NOMO-1 treated with DMSO at 0.1 percent for 48 hours (cell line): ENCODE data around the gene LRWD1.
"Not testable (repeated sequence)": the region's sequence is repeated elsewhere in the genome, so short reads cannot be mapped to it uniquely, and the experiment has no call there.

Experiments used
- DNase-seq: peaks from one replicate; lab custom pipeline; 2025; ENCODE audit not compliant: unreplicated experiment; lab: John Stamatoyannopoulos, UW

Gene LRWD1

DNA sequence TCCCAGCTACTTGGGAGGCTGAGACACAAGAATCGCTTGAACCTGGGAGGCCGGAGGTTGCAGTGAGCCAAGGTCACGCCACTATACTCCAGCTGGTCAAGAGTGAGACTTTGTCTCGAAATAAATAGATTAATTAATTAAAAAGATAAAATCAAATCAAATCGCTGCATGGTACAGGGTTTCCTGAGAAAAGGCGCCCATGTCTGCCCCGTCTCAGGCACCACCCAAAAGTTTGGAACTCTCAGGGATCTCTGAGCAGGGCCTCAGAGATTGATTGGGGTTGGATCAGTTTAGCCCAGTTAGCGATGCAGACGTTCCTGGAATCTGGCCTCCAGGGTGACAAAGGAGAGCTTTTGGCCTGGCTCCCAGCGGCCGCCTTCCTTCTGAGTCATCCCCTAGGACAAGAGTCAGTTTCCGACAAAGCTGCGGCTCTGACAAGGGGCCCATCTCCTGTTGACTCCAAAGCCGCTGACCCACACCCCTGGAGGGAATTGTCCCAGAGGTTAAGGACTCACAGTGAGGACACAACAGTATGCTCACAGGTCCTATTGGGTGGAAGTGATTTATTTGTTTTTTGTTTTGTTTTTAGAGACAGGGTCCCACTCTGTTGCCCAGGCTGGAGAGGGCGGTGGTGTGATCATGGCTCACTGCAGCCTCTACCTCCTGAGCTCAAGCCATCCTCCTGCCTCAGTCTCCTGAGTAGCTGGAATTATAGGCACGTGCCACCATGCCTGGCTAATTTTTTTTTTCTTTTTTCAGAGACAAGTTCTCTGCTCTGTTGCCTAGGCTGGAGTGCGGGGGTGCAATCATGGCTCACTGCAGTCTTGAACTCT, 24.6 kb upstream of the LRWD1 start:
- no peak for DNase-seq

DNA sequence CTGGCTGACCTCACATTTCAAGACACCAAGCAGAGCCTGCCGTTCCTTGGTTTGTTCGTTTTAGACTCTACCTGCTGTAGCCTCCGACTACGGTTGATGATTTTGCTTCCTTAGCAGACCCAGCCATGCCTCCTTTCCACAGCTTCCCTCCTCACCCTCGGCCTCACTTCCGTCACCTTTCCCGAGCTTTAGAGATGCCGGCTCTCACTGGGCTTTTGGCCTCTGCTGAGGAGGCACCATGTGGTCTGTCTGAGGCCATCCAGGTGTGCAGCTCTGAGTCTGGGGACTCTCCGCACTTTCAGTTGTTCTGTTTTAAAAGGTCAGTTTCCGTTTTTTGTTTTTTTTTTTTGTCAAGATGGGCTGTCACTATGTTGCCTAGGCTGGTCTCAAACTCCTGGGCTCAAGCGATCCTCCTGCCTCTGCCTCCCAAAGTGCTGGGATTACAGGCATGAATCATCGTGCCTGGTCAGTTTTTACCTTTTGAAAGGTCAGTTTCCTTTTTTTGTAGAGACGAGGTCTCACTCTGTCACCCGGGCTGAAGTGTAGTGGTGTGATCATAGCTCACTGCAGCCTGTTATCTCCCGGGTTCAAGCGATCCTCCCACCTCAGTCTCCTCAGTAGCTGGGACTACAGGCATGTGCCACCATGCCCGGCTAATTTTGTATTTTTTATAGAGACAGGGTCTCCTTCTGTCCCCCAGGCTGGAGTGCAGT, 19.7 kb upstream of the LRWD1 start:
- no peak for DNase-seq

DNA sequence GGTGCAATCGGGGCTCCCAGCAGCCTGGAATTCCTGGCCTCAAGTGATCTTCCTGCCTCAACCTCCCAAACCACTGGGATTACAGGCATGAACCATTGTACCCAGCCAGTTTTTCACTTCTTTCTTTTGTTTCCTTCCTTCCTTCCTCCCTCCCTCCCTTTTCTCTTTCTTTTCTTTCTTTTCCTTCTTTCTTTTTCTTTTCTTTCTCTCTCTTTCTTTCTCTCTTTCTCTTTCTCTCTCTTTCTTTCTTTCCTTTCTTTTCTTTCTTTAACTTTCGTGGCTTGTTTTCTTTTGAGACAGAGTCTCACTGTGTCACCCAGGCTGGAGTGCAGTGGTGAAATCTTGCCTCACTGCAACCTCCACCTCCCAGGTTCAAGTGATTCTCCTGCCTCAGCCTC, 19.1 kb upstream of the LRWD1 start:
- DNase-seq = no peak

DNA sequence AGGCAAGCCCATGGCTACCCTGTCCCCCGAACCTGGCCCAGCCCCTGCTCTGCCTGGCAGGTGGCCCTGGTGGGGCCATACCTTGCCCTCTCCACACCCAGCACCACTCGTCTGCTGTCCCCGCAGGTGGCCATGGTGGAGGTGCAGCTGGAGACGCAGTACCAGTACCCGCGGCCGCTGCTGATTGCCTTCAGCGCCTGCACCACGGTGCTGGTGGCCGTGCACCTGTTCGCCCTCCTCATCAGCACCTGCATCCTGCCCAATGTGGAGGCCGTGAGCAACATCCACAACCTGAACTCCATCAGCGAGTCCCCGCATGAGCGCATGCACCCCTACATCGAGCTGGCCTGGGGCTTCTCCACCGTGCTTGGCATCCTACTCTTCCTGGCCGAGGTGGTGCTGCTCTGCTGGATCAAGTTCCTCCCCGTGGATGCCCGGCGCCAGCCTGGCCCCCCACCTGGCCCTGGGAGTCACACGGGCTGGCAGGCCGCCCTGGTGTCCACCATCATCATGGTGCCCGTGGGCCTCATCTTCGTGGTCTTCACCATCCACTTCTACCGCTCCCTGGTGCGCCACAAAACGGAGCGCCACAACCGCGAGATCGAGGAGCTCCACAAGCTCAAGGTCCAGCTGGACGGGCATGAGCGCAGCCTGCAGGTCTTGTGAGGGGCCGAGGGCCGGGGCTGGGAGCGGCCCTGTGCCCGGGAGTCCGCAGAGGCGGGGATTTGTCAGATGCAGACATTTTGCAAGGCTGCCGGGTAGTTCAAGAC, 18.2 kb upstream of the LRWD1 start:
- DNase-seq = no peak

DNA sequence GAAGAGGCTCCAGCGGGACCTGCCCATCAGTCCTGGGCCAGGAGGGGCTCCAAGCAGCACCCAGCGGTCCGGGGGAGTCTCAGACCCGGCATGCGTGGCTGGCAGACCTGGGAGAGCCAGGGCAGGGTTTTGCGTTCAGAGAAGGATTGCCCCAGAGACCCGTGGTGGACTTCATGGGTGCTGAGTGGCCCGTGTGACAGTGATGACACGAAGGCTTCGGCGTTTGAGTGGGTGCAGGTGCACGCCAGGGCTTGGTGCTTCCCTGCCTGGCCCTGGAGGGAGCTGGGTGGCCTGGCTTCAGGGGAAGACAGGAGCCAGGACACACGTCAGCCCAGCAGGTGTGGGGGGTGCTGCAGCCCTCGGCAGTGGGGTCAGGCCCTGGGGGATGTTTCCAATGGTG, 17.5 kb upstream of the LRWD1 start:
- DNase-seq = no peak

DNA sequence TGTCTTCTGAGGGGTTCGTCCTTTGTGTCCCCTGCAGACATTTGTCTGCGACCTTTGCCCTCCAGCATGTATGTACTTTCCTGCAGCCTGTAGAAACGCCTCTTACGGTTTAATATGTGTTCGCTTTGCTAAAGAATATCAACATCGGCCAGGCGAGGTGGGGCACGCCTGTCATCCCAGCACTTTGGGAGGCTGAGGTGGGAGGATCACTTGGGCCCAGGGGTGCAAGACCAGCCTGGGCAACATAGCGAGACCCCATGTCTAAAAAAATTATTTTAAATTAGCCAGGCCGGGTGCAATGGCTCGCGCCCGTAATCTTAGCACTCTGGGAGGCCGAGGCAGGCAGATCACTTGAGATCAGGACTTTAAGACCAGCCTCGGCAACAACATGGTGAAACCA, 15.6 kb upstream of the LRWD1 start:
- DNase-seq = no peak

DNA sequence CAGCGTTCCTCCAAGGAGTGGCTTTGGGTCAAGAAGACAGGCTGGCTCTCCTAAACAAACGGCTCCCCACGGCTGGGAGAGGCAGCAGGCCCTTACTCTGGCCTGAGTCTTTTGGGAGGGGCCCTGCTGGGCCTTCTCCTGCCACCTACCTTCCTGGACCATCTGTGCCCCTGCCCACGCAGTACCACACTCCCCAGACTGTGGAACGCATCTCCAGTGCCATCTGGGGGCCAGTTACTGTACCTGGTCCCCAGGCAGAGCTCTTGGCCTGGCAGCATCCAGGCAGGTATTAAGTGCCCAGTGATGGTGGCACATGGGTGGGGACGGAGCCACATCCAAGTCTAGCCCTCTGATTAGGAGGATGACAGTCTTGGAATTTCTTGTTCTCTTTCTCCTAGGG, 14.5 kb upstream of the LRWD1 start:
- DNase-seq = no peak

DNA sequence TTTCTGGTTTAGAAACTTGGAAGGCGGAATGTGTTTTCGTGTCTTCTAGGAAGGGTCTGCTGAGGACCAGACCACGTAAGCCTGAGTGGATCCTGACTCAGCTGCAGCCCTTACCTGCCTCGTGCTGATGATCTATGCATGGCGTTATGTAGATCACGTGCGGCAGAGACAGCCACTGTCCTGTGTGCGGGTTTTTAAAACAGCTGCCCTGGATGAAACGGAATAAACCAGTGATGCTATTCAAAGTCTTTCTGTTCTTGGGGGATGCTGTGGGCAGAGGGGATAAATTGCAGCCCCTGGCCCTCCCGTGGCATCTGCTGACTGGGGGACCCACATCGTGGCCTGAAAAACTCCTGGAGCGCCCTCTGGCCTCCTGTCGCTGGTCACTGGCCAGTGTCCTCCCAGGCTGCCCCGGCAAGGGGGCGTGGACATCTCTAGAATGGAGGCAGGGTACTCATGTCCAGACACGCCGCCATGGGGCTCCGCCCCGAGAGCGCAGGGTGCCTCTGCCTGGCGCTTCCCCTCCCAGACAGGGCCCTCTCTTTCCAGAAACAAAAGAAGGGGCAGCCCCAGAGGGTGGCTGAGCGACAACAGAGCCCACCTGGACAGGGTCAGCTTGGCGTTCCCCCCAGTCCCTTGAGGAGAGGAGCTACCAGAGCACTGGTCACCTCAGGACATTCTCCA, 13.3 kb upstream of the LRWD1 start:
- no peak for DNase-seq

DNA sequence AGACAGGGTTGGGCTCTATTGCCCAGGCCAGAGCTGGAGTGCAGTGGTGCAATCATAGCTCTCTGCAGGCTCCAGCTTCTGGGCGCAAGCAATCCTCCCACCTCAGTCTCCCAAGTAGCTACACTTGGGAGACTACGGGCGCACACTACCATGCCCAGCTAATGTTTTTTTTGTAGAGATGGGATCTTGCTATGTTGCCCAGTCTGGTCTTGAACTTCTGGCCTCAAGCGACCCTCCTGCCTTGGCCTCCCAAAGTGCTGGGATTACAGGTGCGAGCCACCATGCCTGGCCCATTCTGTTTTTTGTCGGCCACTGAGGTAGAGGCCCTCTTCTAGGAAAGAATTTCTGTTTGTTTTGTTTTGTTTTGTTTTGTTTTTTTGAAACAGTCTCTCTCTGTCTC, 12.3 kb upstream of the LRWD1 start:
- DNase-seq = no peak

DNA sequence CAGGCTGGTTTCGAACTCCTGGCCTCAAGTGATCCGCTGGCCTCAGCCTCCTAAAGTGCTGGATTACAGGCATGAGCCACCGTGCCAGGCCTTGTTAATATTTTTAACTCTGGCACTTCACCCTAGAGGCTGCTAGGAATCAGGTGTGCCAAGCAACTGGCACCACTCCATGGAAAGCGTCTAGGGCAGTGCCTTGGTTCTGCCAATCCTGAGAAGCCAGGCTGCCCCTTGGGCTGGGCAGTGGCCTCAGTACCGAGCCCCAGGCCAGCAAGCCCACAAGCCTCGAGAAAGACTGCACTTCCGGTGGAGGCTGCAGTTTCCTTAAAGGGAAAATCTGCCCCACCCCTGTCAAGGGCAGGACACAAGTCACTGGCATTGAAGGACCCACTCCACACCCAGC, 11.5 kb upstream of the LRWD1 start:
- DNase-seq = no peak

DNA sequence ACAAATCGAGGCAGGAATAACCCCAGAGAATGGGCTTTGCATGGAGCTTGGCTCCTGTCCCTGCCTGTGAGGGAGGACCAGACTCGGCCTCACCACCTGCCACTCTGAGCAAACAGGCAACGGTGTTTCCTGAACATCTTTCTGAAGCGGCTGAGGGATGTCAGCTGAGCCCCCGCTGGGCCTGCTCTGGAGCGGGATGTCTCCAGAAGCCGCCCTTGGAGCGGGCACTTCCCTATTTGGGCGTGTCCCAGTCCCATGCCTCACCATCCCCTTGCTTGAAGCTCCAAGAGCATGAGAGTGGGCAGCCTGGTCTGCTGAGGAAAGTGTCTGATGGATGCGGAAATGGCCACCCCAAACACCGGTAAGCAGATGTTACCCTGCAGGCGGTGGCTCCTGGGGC, 10.3 kb upstream of the LRWD1 start:
- no peak for DNase-seq

DNA sequence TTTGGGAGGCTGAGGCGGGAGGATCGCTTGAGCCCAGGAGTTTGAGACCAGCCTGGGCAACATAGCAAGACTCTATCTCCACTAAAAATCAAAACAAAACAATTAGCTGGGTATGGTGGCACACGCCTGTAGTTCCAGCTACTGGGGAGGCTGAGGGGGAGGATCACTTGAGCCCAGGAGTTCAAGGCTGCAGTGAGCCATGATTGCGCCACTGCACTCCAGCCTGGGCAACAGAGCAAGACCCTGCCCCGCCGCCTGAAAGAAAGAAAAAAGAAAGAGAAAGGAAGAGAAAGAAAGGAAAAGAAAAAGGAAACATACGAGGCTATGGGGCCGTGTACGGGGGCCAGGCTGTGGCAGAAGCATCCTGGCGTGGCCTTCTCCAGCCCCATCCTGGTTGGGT, 9.9 kb upstream of the LRWD1 start:
- not testable (repeated sequence) for DNase-seq

DNA sequence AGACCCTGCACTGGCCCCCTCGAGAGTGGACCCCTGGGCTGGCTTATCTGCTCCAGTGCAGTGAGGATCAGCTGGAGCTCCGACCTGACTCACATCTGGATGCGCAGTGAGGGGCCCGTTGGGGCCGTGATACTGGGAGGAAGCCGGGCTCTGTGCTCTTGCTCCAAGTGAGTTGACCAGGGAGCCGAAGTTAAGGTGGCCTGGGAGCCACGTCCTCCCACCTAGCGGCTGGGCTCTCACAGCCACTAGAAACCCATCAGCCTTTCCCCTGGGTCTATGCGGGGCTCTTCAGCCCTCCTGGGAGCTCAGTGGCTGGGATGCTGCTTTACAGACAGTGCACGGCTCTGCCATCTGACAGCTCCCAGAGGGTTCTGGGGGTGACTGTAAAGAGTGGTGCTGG, 9.2 kb upstream of the LRWD1 start:
- DNase-seq = no peak

DNA sequence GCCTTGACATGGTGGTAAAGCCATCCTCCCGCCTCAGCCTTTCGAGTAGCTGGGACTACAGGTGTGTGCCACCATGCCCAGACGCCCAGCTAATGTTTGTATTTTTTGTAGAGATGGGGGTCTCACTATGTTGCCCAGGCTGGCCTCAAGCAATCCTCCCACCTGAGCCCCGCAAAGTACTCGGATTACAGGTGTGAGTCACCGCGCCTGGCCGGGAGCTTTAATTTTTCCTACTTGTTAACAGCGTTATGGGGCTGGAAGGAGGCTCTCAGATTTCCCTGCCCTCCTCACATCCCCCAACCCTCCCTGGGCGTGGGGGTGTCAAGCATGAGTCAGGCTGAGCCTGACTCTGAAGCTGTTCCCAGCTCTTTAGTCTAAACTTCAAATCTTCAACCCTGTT, 8.5 kb upstream of the LRWD1 start:
- no peak for DNase-seq

DNA sequence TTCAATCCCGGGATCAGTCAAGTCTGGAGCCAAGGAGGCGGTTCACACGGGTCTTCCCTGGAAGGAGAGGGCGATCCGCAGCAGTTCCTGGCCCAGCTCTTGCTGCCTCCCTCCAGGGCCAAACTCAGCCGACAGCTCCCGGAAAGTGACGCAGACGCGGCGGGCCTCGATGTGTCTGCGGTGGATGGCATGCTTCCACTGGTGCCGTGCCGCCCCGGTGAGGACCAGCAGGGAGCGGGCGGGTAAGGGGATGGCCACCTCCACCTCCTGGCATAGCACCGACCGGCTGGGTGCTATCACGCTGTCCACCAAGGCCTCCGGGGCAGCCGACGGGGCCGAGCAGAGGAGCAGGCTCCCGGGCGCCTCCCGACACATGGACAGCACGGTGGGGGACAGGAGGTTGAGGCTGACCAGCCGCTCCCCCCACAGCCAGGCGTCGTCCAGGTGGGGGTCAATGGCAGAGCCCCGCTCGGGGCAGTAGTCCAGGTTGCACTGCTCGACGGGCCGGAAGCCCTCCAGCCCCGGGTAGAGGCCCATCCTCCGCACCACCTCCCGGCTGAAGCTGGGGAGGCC, 7.3 kb upstream of the LRWD1 start:
- DNase-seq = no peak

DNA sequence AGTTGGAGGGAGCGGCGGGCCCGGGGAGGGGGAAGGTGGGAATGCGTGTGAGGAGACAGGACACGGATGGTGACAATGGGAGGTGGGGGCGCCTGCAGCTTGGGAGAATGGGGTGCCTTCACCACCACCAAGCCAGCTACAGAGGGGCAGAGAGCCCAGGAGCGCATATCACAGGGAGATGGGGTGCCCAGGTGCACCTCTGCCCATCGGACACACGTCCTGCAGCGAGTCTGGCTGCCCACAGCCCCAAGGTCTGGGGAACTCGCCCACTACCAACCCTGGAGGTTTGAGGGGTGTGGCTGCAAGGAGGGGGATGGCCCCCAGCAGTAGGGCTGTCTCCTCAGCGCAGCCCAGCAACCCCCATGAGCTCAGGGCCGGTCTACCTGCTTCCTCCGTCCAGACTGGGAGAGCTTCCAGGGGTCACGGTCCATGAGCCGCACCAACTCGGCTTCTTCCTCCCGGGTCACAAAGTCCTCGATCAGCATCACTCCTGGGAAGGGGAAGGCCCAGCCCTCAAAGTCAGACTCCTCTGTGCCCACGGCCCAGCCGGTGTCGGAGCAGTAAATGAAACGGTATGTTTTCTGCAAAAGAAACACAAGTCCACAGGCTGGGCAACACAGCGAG, 5.5 kb upstream of the LRWD1 start:
- DNase-seq = no peak

DNA sequence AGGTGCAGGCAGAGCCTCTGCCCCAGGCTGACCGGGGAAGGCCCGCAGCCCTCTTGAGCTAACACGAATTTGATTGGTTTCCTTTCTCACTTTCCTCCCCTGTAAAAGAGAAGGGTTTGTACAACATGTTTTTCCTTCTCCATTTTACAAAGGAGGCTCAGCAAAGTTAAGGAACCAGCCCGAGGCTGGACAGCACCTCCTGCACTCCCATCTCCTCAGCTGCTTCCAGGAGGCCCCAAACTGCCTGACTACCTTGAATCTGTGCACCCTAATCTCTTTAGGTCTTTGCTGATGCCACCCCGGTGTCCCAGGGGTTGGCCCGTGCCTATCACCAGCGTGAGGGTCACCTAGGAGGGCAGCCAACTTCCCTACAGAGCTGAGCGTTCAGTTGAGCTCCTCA, 4.3 kb upstream of the LRWD1 start:
- DNase-seq = no peak

DNA sequence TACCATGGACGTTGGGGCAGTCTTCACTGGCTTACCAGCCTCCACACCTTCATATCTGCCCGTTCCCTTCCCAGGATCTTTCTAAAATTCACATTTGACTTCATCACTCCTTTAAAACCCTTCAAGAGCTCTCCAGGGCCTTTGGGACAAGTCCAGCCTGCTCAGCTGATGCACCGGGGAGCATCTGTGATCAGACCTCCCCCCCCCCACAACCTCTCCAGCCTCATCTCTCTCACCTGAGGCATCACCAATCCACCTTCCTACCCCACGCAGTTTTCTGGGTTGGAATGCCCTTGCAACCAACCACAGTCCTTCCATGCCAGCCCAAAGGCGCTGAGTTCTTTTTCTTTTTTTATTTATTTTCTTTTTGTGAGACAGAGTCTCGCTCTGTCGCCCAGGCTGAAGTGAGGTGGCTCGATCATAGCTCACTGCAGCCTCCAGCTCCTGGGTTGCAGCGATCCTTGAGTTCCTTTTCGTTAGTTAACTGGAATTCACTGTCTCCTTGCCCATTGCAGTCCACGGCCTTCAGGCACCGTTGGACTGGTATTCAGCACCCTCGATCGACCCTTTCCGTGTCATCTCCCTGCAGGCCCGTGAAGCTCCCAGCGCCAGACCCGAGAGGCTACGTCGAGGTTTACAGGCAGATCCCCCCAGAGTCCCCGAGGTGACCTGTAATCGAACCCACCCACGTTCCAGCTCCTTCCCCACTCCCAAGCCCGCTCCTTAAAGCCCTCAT, 775 bp upstream of the LRWD1 start:
- no peak for DNase-seq

DNA sequence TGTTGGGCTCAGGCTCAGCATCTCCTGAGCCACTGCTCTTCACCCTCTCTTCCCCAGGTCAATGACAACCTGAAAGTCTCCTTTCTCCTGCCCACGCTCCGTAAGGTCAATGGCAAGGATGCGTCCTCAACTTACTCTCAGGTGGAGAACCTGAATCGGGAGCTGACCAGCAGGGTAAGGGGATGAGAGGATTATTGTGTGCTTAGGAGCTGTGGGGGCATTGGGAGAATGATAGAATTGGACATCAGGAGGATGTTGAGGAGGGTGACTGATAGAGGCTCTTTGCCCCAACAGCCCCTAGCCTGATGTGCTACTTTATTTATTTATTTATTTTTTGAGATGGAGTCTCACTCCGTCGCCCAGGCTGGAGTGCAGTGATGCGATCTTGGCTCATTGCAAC, 1.3 kb downstream of the LRWD1 start:
- no peak for DNase-seq
